NCI-H69 (cell line): ENCODE measurements around the gene CRY2.
"Not testable (repeated sequence)": the region's sequence is repeated elsewhere in the genome, so short reads cannot be mapped to it uniquely, and the experiment has no call there.

Experiments
- DNase-seq: peaks from one replicate; lab custom pipeline; 2025; lab: John Stamatoyannopoulos, UW

CRY2 gene

GRCh38 chr11:45899448-45900174 lies 52.3 kb downstream of the CRY2 start:
- peak; percentile 99 for DNase-seq

DNA sequence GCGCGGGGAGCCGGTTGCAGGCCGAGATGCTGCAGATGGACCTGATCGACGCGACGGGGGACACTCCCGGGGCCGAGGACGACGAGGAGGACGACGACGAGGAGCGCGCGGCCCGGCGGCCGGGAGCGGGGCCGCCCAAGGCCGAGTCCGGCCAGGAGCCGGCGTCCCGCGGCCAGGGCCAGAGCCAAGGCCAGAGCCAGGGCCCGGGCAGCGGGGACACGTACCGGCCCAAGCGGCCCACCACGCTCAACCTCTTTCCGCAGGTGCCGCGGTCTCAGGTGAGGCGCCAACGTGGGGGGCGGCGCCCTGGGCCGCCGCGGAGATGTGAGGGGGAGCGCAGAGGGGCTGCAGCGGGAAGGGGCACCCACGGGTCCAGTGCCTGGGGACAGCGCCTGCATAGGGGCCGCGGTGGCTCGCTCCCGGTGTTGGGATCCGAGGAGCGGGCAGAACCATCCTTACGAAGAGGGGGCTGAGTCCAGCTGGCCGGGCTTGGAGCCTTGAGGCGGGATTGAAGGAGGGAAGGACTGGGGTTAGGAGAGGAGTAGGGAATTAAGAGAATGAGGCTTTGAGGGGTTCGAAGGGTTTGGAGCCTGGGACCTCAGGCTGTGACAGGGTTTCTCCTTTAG lies 53.0 kb downstream of the CRY2 start:
- peak; percentile 37 for DNase-seq

DNA sequence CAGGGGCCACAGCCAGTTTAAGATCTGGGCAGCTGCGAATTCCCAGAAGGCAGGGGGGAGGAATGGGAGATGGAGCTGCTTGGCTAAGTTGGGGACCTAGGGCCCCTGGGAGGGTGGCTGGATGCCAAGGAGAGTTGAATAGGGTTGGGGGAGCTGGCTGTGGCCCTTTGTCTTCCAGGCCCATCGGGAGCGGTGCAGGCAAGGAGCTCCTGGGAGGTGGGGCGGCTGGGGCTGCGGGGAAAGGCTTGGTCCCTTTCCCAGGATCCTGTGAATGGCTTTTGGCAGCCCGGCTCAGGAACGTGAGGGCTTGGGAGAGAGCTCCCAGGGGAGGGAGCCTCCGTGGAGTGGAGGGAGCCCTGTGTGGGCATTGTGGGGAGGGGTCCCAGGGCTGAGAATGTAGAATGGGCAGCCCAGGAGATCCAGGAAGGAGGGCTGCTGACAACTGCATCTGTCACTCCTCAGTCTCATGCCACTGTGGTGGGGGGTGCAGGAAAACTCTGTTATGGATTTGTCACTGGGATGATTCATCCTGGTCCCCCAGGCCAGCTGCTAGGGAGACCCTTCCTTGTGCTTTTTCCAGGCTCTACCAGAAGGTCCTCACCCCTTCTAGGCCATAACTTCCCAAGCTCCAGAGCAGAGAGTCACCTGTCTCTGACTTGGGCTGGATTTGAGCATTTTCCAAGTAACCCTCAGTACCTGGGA lies 53.8 kb downstream of the CRY2 start:
- peak; percentile 55 for DNase-seq

- no peak for DNase-seq
These were observed 54.4 kb downstream of the CRY2 start for GRCh38 chr11:45901626-45902025.

DNA sequence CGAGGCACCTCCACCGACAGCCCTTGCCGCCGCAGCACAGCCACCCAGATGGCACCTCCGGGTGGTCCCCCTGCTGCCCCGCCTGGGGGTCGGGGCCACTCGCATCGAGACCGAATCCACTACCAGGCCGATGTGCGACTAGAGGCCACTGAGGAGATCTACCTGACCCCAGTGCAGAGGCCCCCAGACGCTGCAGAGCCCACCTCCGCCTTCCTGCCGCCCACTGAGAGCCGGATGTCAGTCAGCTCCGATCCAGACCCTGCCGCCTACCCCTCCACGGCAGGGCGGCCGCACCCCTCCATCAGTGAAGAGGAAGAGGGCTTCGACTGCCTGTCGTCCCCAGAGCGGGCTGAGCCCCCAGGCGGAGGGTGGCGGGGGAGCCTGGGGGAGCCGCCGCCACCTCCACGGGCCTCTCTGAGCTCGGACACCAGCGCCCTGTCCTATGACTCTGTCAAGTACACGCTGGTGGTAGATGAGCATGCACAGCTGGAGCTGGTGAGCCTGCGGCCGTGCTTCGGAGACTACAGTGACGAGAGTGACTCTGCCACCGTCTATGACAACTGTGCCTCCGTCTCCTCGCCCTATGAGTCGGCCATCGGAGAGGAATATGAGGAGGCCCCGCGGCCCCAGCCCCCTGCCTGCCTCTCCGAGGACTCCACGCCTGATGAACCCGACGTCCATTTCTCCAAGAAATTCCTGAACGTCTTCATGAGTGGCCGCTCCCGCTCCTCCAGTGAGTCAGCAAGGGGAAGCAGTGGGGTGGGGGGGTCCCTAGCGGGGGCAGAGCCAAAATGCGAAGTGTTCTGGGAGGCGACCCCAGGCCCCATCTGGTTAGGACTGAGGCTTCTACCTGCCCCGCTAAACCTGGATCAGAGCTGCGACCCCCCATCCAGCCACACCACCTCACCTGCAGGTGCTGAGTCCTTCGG lies 55.4 kb downstream of the CRY2 start:
- DNase-seq, result no peak

DNA sequence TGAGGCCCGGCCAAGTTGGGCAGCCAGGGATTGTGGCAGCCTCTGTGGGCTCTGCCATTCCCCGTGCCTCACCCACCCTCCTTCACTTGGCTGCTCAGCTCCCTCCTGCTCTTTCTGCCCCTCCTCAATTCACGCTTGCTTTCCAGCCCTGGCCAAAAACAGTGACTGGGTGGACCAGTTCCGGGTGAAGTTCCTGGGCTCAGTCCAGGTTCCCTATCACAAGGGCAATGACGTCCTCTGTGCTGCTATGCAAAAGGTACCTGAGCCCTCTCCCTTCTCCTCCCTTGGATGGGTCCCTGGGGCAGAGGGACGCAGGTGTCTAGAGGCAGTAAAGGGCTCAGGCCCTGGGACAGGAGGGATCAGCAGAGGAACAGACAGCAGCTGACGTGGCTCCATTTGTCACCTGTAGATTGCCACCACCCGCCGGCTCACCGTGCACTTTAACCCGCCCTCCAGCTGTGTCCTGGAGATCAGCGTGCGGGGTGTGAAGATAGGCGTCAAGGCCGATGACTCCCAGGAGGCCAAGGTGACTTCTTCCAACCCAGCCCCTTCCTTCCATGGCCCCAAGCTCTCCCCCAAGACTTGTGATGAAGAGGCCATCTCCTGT lies 57.1 kb downstream of the CRY2 start:
- no peak for DNase-seq

DNA sequence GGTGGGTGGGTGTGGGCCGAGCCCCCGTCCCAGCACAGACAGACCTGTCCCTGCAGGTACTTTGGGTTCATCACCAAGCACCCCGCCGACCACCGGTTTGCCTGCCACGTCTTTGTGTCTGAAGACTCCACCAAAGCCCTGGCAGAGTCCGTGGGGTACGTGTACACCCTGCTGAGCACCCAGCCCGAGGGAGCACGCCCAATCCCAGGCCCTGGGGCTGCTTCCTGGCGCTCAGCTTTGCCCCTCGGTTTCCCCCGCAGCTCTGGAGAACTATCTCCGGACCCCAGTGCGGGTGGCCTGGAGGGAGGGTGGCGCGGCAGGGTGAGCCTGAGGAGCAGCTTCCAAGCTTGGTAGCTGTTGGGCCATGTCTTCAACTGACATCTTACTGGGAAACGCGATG lies 57.8 kb downstream of the CRY2 start:
- no peak for DNase-seq

GRCh38 chr11:45905576-45905975 lies 58.3 kb downstream of the CRY2 start:
- DNase-seq, result not testable (repeated sequence)

- DNase-seq, result no peak
These were observed 58.9 kb downstream of the CRY2 start for GRCh38 chr11:45906096-45906682.

- DNase-seq, result no peak
These were observed 59.8 kb downstream of the CRY2 start, which contains the start of gene FREY1 for GRCh38 chr11:45906965-45907611. Gene FREY1, minus strand, starts transcription at chr11:45907271. Its CDS starts 26 bp downstream, at chr11:45907245.

- no peak for DNase-seq
These were observed 60.7 kb downstream of the CRY2 start for GRCh38 chr11:45907911-45908370.

DNA sequence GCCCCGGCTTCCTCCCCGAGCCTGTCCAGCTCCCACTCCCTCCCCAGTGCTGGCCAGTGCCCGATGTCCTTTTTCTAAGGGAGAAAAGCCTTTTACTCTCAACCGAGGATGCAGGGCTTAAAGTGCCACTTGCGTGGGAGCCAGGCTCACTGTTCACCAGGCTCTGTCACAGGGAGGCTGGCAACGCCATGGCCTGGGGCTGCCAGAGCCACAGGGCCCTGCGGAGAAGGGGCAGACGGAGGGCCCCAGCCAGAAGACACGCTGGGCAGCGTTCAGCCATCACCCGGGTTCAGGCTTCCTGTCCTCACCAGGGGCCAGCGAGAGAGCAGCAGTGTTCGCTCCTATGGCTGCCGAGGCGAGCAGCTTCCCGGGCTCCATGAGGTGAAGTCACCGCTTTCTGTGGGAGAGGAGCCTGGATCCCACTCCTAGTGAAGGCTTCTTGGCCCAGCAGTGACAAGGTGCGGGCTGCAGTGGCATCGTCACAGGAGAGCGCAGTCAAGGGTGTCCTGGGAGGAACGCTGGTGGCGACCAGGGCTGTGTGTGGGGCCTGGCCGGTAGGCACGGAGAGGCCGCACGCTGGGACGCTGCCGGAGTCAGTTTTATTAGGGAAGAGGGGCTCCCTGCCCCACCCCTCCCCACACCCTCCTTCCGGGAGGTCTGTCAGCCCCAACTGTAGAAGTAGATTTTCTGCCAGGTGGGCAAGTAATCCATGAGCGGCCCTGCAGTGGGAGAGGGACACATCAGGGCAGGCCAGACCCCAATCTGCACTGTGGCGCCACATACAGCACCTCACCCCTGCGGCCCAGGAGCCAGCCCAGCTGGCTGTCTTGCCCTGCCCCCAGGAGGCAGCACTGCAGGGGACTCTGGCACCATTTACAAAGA lies 62.6 kb downstream of the CRY2 start:
- no peak for DNase-seq

- no peak for DNase-seq
These were observed 63.3 kb downstream of the CRY2 start for GRCh38 chr11:45910623-45911022.

DNA sequence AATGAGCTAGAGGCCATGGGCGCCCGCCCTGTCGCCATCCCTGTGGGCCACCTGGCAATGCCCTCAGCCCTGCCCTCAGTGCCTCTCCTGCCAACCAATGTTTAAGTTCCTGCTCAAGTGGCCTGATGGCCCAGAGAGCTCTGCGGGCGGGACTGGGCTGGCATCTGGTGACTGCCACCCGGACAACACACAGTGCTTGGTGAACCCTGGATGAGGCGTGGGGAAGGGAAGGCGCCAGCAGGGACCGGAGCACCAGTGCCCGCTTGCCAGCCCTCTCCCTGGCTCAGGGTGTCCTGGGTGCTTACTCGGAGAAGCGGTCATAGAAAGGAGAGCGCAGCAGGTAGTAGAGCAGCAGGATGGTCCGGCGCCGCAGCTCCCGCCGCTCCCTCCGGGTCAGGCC lies 66.2 kb downstream of the CRY2 start:
- DNase-seq, result no peak

- no peak for DNase-seq
These were observed 66.8 kb downstream of the CRY2 start for GRCh38 chr11:45913942-45914635.

DNA sequence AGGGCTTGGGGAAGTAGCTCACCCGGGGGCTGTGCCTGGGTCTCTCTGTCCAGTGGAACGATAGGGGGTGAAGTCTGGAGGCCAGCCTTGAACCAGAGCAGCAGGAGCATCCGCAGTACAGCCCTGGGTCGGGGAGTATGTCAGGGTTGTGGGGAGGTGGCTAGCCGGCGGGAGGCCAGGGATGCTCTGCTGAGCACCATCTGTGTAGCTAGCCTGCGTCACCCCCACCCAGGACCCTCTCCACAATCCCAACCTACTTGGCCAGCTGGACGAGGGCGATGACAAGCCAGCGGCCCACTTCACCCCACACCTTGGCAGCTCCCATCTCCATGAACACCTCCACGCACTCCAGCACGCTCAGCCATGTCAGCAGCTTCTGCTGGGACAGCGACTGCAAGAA lies 68.2 kb downstream of the CRY2 start:
- DNase-seq, result no peak

DNA sequence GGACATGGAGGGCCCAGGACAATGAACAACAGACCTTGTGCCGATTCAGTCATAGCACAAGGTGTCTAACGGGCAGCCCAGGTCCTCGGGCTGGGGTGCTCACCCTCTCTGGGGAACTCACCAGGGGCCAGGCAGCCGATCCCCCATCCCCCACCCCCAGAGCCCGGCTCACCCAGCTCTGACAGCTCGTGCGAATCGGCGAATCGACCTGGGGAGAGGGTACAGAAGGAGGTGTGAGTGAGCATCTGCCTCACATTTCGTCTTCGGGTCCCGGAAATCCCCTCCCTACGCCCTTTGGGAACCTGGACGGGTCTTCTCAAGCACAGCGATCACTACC lies 70.0 kb downstream of the CRY2 start:
- peak; percentile 57 for DNase-seq

DNA sequence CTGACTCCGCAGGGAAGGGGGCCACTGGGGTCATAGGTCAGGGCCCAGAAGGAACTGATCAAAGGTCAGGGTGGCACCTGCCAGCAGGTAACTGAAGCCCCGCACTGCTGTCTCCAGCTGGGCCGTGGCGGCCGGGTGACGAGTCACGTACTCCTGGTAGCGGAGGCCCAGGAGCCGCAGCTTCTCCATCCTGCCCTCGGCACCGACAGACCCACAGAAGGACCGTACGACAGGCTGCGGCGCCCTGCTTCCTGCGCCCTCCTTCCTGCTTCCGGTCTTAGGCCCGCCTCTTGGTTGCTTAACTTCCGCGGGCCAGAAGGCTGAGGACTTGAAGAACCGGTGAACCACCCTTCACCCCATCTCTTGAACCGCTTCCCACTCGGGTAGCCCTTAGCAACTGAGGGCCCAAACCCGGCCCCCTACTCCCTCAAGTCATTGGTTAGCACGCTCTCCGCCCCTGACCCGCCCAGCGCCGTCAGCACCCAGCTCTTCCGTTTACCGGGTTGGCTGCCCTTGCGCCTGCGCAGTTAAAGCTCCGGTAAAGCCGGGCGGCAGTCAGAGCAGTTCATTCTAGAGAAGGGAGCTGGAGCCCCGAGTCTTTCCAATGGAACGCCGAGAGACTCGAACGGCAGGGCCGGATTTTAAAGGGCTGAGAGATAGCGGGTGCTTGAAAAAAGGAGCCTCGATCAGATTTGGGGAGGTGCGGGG lies 70.5 kb downstream of the CRY2 start, which contains the start of gene PEX16:
TSS of gene PEX16 (minus strand) at position 255 of the 708 bp plus-strand sequence. CDS start at position 189, 66 bp downstream.
- peak; percentile 99 for DNase-seq
